Measurements from ENCODE around the gene KIF6.

GRCh38 chr6:39347906-39348585 is 377.2 kb downstream of the KIF6 start:
- TF ChIP-seq CTCF (IDR thresholded peaks at IDR 0.05), result peak; percentile 59 to 90 (median 78)
- TF ChIP-seq POLR2A (IDR thresholded peaks at IDR 0.05), result no peak
